Fibroblast of mammary gland (primary cell): ENCODE results near the gene MKNK2.

Experiments used
- DNase-seq: peaks from one replicate; pipeline ENCODE4 v3.0.0-alpha.2; 2010; ENCODE audit warnings: low read depth
- H3K4me3 ChIP-seq: 2 replicates; pipeline ENCODE4 v1.5.1; 2011; ENCODE audit warnings: low read depth, mild to moderate bottlenecking, low read length, moderate library complexity; ENCODE audit not compliant: control insufficient read depth
- TF ChIP-seq, protein P1 (sequence below): conservative IDR thresholded peaks from 2 replicates; pipeline ENCODE4 v1.5.1; 2011; ENCODE audit warnings: low read depth, low read length, inconsistent platforms; ENCODE audit not compliant: control insufficient read depth, insufficient read depth

The MKNK2 gene

DNA sequence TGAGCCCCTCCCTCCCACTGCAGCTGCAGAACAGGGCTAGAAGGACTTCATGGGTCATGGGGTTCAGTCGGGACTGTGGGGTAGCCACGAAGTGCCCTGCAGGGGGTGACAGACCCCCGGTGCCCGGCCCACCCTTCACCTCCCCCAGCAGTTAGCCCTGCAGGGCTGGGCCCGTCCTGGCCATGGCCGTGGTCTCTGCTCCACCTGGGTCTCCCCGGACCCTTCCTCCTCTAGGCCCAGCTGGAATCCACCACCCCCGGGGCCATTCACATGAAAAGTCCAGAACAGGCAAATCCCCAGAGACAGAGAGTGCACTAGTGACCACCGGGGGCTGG, 17.3 kb downstream of the MKNK2 start:
- H3K4me3 ChIP-seq = no peak overlapping the region
- TF ChIP-seq, protein P1, sequence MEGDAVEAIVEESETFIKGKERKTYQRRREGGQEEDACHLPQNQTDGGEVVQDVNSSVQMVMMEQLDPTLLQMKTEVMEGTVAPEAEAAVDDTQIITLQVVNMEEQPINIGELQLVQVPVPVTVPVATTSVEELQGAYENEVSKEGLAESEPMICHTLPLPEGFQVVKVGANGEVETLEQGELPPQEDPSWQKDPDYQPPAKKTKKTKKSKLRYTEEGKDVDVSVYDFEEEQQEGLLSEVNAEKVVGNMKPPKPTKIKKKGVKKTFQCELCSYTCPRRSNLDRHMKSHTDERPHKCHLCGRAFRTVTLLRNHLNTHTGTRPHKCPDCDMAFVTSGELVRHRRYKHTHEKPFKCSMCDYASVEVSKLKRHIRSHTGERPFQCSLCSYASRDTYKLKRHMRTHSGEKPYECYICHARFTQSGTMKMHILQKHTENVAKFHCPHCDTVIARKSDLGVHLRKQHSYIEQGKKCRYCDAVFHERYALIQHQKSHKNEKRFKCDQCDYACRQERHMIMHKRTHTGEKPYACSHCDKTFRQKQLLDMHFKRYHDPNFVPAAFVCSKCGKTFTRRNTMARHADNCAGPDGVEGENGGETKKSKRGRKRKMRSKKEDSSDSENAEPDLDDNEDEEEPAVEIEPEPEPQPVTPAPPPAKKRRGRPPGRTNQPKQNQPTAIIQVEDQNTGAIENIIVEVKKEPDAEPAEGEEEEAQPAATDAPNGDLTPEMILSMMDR = no peak
- DNase-seq = no peak

DNA sequence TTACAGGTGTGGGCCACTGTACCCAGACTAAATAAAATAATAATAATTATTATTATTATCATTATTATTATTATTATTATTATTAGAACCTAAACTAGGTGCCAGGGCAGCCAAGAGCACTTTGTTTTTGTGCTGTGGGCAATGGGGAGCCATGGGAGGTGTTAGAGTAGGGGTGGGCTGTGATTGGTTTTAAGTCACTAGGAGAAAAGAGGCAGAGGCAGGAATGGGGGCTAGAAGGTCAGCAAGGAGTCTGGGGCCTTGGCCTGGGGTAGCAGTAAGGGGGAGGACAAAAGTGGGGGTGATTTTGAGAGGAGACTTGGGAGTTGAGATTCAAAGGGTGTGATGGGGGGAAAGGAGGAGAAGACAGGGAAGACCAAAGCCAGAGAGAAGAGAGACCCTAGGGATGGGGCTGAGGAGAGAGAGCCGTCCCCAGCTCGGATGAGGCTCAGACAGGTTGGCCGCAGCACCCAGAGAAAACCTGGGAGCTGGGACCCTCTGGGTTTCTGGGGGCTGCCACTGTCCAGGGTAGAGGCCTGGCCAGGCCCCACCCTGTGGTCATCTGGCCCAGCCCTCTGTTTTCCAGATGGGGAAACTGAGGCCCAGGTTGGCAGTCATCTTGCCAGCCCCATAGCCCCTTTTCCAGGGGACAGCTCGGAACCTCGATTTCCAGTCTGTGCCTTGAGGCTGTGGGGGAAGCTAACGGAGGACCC, 17.8 kb downstream of the MKNK2 start:
- DNase-seq = no peak
- no peak overlapping the region for H3K4me3 ChIP-seq
- TF ChIP-seq, protein P1 = no peak

DNA sequence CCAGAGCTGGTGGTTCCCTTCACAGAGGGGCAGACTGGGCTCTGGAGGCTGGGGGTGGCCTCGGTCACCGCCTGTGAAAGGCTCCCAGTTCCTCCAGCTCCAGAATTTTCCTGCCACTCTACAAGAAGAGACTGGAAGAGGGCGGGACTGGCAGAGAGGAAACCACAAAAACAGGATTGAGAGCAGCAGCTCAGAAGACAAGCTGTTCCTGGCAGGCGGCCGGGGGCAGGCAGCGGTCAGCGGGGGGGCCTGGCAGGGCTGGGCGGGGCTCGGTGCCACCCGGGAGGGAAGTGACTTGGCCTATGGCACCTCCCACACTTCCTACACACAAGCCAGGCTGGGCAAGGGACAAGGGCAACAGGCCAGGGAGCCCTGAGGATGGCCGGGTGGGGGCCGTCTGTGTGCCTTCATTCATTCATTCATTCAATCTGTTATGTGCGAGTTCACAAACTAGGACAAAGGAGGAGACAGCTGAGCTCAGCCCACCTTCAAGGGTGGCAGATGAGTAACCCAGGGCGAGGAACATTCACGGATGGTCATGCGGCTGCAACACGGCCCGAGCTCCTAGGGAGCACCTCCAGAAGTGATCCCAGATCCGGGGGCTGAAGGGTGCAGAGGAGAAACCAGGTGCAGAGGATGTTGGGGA, 18.6 kb downstream of the MKNK2 start:
- no peak overlapping the region for H3K4me3 ChIP-seq
- DNase-seq = peak; percentile 88

DNA sequence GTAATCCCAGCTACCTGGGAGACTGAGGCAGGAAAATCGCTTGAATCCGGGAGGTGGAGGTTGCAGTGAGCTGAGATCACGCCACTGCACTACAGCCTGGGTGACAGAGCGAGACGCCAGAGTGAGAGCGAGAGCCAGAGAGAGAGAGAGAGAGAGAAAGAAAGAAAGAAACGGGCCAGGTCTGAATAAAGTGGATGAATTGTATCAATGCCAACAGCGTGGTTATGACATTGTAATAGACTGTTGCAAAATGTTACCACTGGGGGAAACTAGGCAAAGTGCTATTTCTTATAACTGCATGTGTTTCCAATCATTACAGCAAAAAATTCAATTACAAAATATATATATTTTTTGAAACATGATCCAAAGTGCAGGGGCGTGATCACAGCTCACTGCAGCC, 23.7 kb downstream of the MKNK2 start:
- TF ChIP-seq, protein P1 = no peak
- DNase-seq = peak; percentile 96
- no peak overlapping the region for H3K4me3 ChIP-seq

More for the DNA sequence above, 18.6 kb downstream of the MKNK2 start:
- TF ChIP-seq, protein P1 = no peak

DNA sequence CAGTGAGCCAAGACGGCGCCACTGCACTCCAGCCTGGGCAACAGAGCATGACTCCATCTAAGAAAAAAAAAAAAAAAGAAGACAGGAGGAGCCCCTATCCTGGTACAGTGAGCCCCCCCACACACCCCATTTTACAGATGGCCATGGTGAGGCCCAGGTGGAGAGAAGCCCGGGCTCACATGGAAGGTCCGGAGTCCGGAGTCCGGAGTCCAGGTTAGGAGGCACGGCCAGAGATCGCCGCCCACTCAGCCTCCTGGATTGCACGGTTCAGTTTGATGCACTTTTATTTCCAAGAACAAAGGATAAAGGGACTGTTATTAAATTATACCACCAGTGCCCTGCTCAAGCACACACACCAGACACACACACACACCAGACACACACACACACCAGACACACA, 24.3 kb downstream of the MKNK2 start:
- no peak for DNase-seq
- TF ChIP-seq, protein P1 = no peak
- no peak overlapping the region for H3K4me3 ChIP-seq

DNA sequence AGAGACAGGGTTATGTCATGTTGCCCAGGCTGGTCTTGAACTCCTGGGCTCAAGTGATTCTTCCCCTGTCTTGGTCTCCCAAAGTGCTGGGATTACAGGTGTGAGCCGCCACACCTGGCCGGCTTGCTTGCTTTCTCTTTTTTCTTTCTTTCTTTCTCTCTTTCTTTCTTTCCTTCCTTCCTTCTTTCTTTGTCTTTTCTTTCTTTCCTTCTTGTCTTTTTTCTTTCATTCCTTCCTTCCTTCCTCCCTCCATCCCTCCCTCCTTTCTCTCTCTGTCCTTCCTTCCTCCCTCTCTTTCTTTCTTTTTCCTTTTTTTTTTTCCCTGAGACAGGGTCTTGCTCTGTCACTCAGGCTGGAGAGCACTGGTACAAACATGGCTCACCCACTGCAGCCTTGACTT, 28.8 kb downstream of the MKNK2 start:
- DNase-seq = no peak
- no peak overlapping the region for H3K4me3 ChIP-seq
- TF ChIP-seq, protein P1 = no peak
